IMR-90 (cell line): ENCODE data around the gene DISP2. TPM values are rescaled to one million over a fixed set of nuclear protein-coding genes. Genes with fewer than 3 reads are reported as not detected.
A peak's percentile ranks its signal among the peaks of the same experiment; 100 is the strongest.

Experiments
- ATAC-seq: fragments of 200-7000 bp; cut with Tn5 transposase; 2 replicates; pipeline ENCODE4 v1.9.1; 2020; ENCODE audit warnings: low read depth, mild to moderate bottlenecking, moderate library complexity
- BruUV-seq: library from RNA; stranded (reverse); fragments of 400-500 nt; replicated peaks from 2 replicates; lab custom pipeline; 2021; lab: Mats Ljungman, UMichigan
- CTCF ChIA-PET: fragments of 300-600 bp; formaldehyde crosslinking; extraction: SDS; loops from one replicate; lab custom pipeline; 2021; ENCODE audit warnings: antibody characterized with exemption; lab: Yijun Ruan, JAX
- POLR2A ChIA-PET: fragments of 300-600 bp; sonication (Branson Sonifier 250); formaldehyde crosslinking; loops from one replicate; lab custom pipeline; 2022; ENCODE audit warnings: antibody characterized with exemption; ENCODE audit not compliant: unreplicated experiment; lab: Charles Lee
- DNase-seq: peaks from one replicate; pipeline ENCODE4 v3.0.0; 2013
- H2AFZ ChIP-seq: replicated peaks from 2 replicates; pipeline ENCODE3; 2013; ENCODE audit warnings: low read length, mild to moderate bottlenecking; ENCODE audit not compliant: poor library complexity
- H2AK5ac ChIP-seq: 2 replicates; pipeline ENCODE4 v1.6.1; 2013; ENCODE audit warnings: low read depth, low read length, inconsistent platforms
- H2AK9ac ChIP-seq: replicated peaks from 2 replicates; pipeline ENCODE3; 2013; ENCODE audit warnings: mild to moderate bottlenecking, low read depth, low read length, moderate library complexity; ENCODE audit not compliant: poor library complexity
- H2BK120ac ChIP-seq: 2 replicates; pipeline ENCODE4 v1.6.1; 2013; ENCODE audit warnings: low read depth, low read length, inconsistent platforms
- H2BK15ac ChIP-seq: 3 replicates; pipeline ENCODE4 v1.6.1; 2013; ENCODE audit warnings: low read depth, low read length, inconsistent platforms
- H2BK20ac ChIP-seq: 2 replicates; pipeline ENCODE4 v1.6.1; 2013; ENCODE audit warnings: low read depth, mild to moderate bottlenecking, inconsistent platforms, low read length, moderate library complexity
- H2BK5ac ChIP-seq: 2 replicates; pipeline ENCODE4 v1.6.1; 2013; ENCODE audit warnings: mild to moderate bottlenecking, low read depth, low read length, inconsistent platforms; ENCODE audit not compliant: poor library complexity, severe bottlenecking
- H3K14ac ChIP-seq: replicated peaks from 2 replicates; pipeline ENCODE4 v1.6.1; 2013; ENCODE audit warnings: low read depth, low read length, inconsistent platforms
- H3K18ac ChIP-seq: 2 replicates; pipeline ENCODE4 v1.6.1; 2013; ENCODE audit warnings: low read depth, low read length, control low read depth
- H3K23ac ChIP-seq: 2 replicates; pipeline ENCODE4 v1.6.1; 2013; ENCODE audit warnings: low read depth, low read length, inconsistent platforms
- H3K27ac ChIP-seq: 2 replicates; pipeline ENCODE4 v1.5.1; 2013; ENCODE audit warnings: mild to moderate bottlenecking, control low read depth, low read length; ENCODE audit not compliant: insufficient read depth
- H3K27me3 ChIP-seq: 2 replicates; pipeline ENCODE4 v1.6.1; 2013; ENCODE audit warnings: low read length; ENCODE audit not compliant: control insufficient read depth, insufficient read depth
- H3K36me3 ChIP-seq: 2 replicates; pipeline ENCODE4 v1.6.1; 2013; ENCODE audit warnings: low read length, mixed read lengths; ENCODE audit not compliant: control insufficient read depth, insufficient read depth
- H3K4ac ChIP-seq: 2 replicates; pipeline ENCODE4 v1.6.1; 2013; ENCODE audit warnings: low read depth, low read length, inconsistent platforms
- H3K4me1 ChIP-seq: 2 replicates; pipeline ENCODE4 v1.6.1; 2013; ENCODE audit warnings: low read length, mixed read lengths; ENCODE audit not compliant: control insufficient read depth, insufficient read depth
- H3K4me2 ChIP-seq: 2 replicates; pipeline ENCODE4 v1.6.1; 2013; ENCODE audit warnings: low read depth, mild to moderate bottlenecking, control low read depth, low read length, moderate library complexity
- H3K4me3 ChIP-seq: 2 replicates; pipeline ENCODE4 v1.5.1; 2013; ENCODE audit warnings: low read depth, mild to moderate bottlenecking, control low read depth, low read length, moderate library complexity; ENCODE audit not compliant: insufficient read depth
- H3K56ac ChIP-seq: 2 replicates; pipeline ENCODE4 v1.6.1; 2013; ENCODE audit warnings: low read length, inconsistent platforms; ENCODE audit not compliant: insufficient read depth; ENCODE audit errors: extremely low read depth
- H3K79me1 ChIP-seq, 2 experiments: 2 replicates each; pipeline ENCODE4 v1.6.1; 2013; ENCODE audit warnings: low read length in 2 of 2, inconsistent platforms in 1 of 2, low read depth in 1 of 2
- H3K9ac ChIP-seq: 2 replicates; pipeline ENCODE4 v1.6.1; 2013; ENCODE audit warnings: low read depth, low read length, control low read depth
- H3K9me1 ChIP-seq: 2 replicates; pipeline ENCODE4 v1.6.1; 2013; ENCODE audit warnings: low read length, inconsistent platforms; ENCODE audit not compliant: insufficient read depth
- H3K9me3 ChIP-seq: 2 replicates; pipeline ENCODE4 v1.6.1; 2013; ENCODE audit warnings: low read length; ENCODE audit not compliant: control insufficient read depth, insufficient read depth
- H4K20me1 ChIP-seq: 2 replicates; pipeline ENCODE4 v1.6.1; 2013; ENCODE audit warnings: low read length, inconsistent platforms; ENCODE audit not compliant: insufficient read depth
- H4K5ac ChIP-seq: 2 replicates; pipeline ENCODE4 v1.6.1; 2013; ENCODE audit warnings: mild to moderate bottlenecking, low read depth, low read length, control low read depth
- H4K8ac ChIP-seq, 2 experiments: 2 replicates each; pipeline ENCODE4 v1.6.1; 2013; ENCODE audit warnings: low read depth in 2 of 2, low read length in 2 of 2, control low read depth in 1 of 2, inconsistent platforms in 1 of 2
- H4K91ac ChIP-seq: 2 replicates; pipeline ENCODE4 v1.6.1; 2013; ENCODE audit warnings: low read depth, low read length, inconsistent platforms; ENCODE audit not compliant: insufficient read depth
- CEBPB ChIP-seq: IDR thresholded peaks from 2 replicates; pipeline ENCODE4 v1.6.1; 2012; ENCODE audit warnings: low read depth, low read length, improper control_type of control experiment
- CHD1 ChIP-seq: IDR thresholded peaks from 2 replicates; pipeline ENCODE4 v1.6.1; 2012; ENCODE audit warnings: low read depth, low read length, improper control_type of control experiment
- MAFK ChIP-seq: IDR thresholded peaks from 2 replicates; pipeline ENCODE4 v1.6.1; 2012; ENCODE audit warnings: low read depth, low read length, improper control_type of control experiment
- MAZ ChIP-seq: IDR thresholded peaks from 2 replicates; pipeline ENCODE4 v1.6.1; 2012; ENCODE audit warnings: low read depth, mild to moderate bottlenecking, low read length, improper control_type of control experiment, moderate library complexity, borderline replicate concordance
- MXI1 ChIP-seq: IDR thresholded peaks from 2 replicates; pipeline ENCODE4 v1.6.1; 2012; ENCODE audit warnings: low read depth, mild to moderate bottlenecking, low read length, moderate library complexity, borderline replicate concordance
- POLR2A ChIP-seq: IDR thresholded peaks from 2 replicates; pipeline ENCODE4 v1.6.1; 2012; ENCODE audit warnings: mild to moderate bottlenecking, low read depth, low read length
- RAD21 ChIP-seq: IDR thresholded peaks from 2 replicates; pipeline ENCODE4 v1.6.1; 2012; ENCODE audit warnings: low read length, improper control_type of control experiment
- RCOR1 ChIP-seq: IDR thresholded peaks from 2 replicates; pipeline ENCODE4 v1.6.1; 2012; ENCODE audit warnings: mild to moderate bottlenecking, low read length, improper control_type of control experiment; ENCODE audit not compliant: insufficient replicate concordance
- RFX5 ChIP-seq: IDR thresholded peaks from 2 replicates; pipeline ENCODE4 v1.8.0; 2012; ENCODE audit warnings: low read depth, mild to moderate bottlenecking, low read length, moderate library complexity
- SMC3 ChIP-seq: fragments of 150-350 bp; IDR thresholded peaks from 2 replicates; pipeline ENCODE4 v1.6.1; 2016; ENCODE audit warnings: low read depth, mild to moderate bottlenecking, antibody characterized with exemption, low read length, moderate library complexity
- WGBS, 2 experiments: methylation state at CpG; one replicate each; pipeline versions ENCODE4 v1.1.5 to v1.1.7; 2013; ENCODE audit warnings: missing lambda C conversion rate in 2 of 2; ENCODE audit not compliant: insufficient read length in 1 of 2; ENCODE audit errors: extremely low coverage in 2 of 2; 5-methylcytosine and 5-hydroxymethylcytosine counted together
- dilution Hi-C: fragments of 300-500 bp; cut with HindIII; formaldehyde crosslinking; loops from one replicate; pipeline ENCODE4 v1.14.3; 2018; ENCODE audit warnings: low sequenced_read_pairs; ENCODE audit not compliant: unreplicated experiment
- in situ Hi-C: fragments of 300-500 bp; cut with MboI; formaldehyde crosslinking; loops from 3 replicates; pipeline ENCODE4 v1.14.3; 2019; ENCODE audit warnings: low sequenced_read_pairs, inconsistent platforms, mixed read lengths
- intact Hi-C: fragments of 100-400 bp; cut with micrococcal nuclease; formaldehyde crosslinking; loops from 2 replicates; pipeline ENCODE4 v1.10.0; 2022
- polyA plus RNA-seq, 3 experiments: library from polyadenylated mRNA; depleted of rRNA; stranded (reverse); fragments of >200 nt; gene quantifications; 2 replicates each; pipeline ENCODE4 v1.2.3, GENCODE V29; 2012; ENCODE audit warnings: low replicate concordance in 1 of 3
- total RNA-seq: library from RNA; depleted of rRNA; stranded (reverse); fragments of >200 nt; gene quantifications from 2 replicates; pipeline ENCODE4 v1.2.3, GENCODE V29; 2012
- TF ChIP-seq, protein P1 (sequence below): conservative IDR thresholded peaks from 2 replicates; pipeline ENCODE4 v1.5.1; 2012; ENCODE audit warnings: mild to moderate bottlenecking, low read depth, low read length, improper control_type of control experiment
- TF ChIP-seq, protein P2 (sequence below): fragments of 150-350 bp; IDR thresholded peaks from 2 replicates; pipeline ENCODE4 v1.6.1; 2017; ENCODE audit warnings: mild to moderate bottlenecking, antibody characterized with exemption, low read length, low read depth

DISP2 gene
- total and polyA plus RNA-seq, 2 of the 4 experiments (the other 2 are of a cell fraction) = 0.34 to 0.36 TPM

DNA sequence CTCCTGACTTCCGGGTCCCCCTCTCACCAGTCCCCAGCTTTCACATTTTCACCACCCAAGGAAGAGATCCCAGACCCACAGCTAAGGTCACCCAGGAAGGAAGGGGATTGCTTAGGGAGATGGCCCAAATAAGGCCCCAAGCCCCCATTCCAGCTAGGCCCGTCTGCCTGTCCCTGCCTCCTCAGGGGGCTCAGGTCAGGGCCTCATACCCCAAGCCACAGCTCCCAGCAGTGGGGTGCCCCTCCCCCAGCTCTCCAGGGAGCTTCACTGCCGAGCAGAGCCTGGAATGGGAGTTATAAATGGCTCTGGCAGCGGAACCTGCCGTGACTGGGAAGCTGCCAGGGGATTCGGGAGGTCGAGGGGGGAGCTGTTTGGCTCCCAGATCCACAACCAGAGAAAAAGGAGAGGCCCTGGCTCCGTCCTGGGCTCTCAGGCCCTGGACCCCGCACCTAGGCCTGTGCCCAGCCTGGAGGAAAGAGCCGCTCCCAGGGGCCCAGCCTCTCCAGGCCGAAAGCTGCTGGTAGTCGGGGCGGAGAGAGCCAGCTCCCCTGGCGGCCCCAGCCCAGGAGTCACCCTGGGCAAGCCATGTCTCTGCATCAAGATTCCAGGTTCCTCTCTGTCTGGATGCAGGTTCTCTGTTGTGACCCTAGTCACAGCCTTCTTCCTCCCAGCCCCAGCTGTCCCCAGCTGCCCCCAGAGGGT is 17.8 kb upstream of the DISP2 start:
- no peaks in the 10 kb centered on the region for H3K27me3 ChIP-seq
- H3K79me1 ChIP-seq = peaks cover 27 to 51% of the 10 kb centered on the region in 2 experiments; a peak in 3 of 4 replicates
- H2AK5ac ChIP-seq = peak overlapping the region; percentile 100
- H3K56ac ChIP-seq = peak overlapping the region; percentile 99
- ChIA-PET CTCF (interaction anchor here (0.8 to 1.4 kb wide), 4 partner anchors 17 to 123 kb away, joined by 3 to 5 read pairs (median 4); partner anchors contain the start of gene INAFM2), POLR2A (interaction anchor here (0.7 to 3.3 kb wide), 3 partner anchors 8 to 12 kb away, joined by 3 to 20 read pairs (median 8); no protein-coding TSS in a partner anchor)
- H3K4me1 ChIP-seq = peaks cover 39% of the 10 kb centered on the region
- H2BK15ac ChIP-seq = peak overlapping the region; percentile 89; the same call in 2 of the 3 replicates
- H3K9me3 ChIP-seq = no peaks in the 10 kb centered on the region
- H3K14ac ChIP-seq = peak overlapping the region; percentile 98
- H3K4ac ChIP-seq = peak overlapping the region; percentile 100
- H3K4me3 ChIP-seq = peak overlapping the region; percentile 45
- H3K23ac ChIP-seq = peak overlapping the region; percentile 99
- peak overlapping the region; percentile 97 for H3K27ac ChIP-seq
- peak overlapping the region; percentile 81 for H3K9ac ChIP-seq
- no TSS peak for BruUV-seq
- intact Hi-C loops (loop anchor here (1.0 to 2.0 kb wide), 2 partner anchors 19 to 81 kb away; partner anchors contain the start of gene DISP2), dilution Hi-C loops (no loop called here), in situ Hi-C loops (no loop called here)
- H2AFZ ChIP-seq = peak overlapping the region; percentile 77
- peak overlapping the region; percentile 93 to 97 for H4K8ac ChIP-seq
- peak; percentile 24 for ATAC-seq
- peaks cover 15% of the 10 kb centered on the region for H3K36me3 ChIP-seq
- H4K5ac ChIP-seq = peak overlapping the region; percentile 94
- DNase-seq = peak; percentile 73
- peak overlapping the region; percentile 100 for H2AK9ac ChIP-seq
- H3K4me2 ChIP-seq = peak overlapping the region; percentile 92
- H2BK120ac ChIP-seq = peak overlapping the region; percentile 98
- peak overlapping the region; percentile 99 for H4K91ac ChIP-seq
- peaks cover 22% of the 10 kb centered on the region for H3K9me1 ChIP-seq
- no peak for TF ChIP-seq RAD21
- TF ChIP-seq SMC3 = no peak
- TF ChIP-seq MAFK = no peak
- TF ChIP-seq RCOR1 = no peak
- TF ChIP-seq CEBPB = no peak
- no peak for TF ChIP-seq MAZ
- TF ChIP-seq, protein P1, sequence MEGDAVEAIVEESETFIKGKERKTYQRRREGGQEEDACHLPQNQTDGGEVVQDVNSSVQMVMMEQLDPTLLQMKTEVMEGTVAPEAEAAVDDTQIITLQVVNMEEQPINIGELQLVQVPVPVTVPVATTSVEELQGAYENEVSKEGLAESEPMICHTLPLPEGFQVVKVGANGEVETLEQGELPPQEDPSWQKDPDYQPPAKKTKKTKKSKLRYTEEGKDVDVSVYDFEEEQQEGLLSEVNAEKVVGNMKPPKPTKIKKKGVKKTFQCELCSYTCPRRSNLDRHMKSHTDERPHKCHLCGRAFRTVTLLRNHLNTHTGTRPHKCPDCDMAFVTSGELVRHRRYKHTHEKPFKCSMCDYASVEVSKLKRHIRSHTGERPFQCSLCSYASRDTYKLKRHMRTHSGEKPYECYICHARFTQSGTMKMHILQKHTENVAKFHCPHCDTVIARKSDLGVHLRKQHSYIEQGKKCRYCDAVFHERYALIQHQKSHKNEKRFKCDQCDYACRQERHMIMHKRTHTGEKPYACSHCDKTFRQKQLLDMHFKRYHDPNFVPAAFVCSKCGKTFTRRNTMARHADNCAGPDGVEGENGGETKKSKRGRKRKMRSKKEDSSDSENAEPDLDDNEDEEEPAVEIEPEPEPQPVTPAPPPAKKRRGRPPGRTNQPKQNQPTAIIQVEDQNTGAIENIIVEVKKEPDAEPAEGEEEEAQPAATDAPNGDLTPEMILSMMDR = no peak
- TF ChIP-seq POLR2A = no peak
- no peak for TF ChIP-seq CHD1
- TF ChIP-seq, protein P2, sequence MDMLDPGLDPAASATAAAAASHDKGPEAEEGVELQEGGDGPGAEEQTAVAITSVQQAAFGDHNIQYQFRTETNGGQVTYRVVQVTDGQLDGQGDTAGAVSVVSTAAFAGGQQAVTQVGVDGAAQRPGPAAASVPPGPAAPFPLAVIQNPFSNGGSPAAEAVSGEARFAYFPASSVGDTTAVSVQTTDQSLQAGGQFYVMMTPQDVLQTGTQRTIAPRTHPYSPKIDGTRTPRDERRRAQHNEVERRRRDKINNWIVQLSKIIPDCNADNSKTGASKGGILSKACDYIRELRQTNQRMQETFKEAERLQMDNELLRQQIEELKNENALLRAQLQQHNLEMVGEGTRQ = no peak
- TF ChIP-seq RFX5 = no peak
- no peak for TF ChIP-seq MXI1
- H3K18ac ChIP-seq = peak overlapping the region; percentile 85
- 0% methylated on average over 4 of the region's 14 CpGs; no CpG with 5 or more reads in 1 of the 2 experiments for WGBS, 2 experiments
- H2BK5ac ChIP-seq = peak overlapping the region; percentile 97
- H2BK20ac ChIP-seq = peak overlapping the region; percentile 92
- H4K20me1 ChIP-seq = no peaks in the 10 kb centered on the region
